Measurements from ENCODE around the gene ZCCHC14. TPM values are rescaled to one million over a fixed set of nuclear protein-coding genes. Genes with fewer than 3 reads are reported as not detected.

ZCCHC14 gene
- total RNA-seq, 1 experiment from 2014 or later: 27.7 TPM

DNA sequence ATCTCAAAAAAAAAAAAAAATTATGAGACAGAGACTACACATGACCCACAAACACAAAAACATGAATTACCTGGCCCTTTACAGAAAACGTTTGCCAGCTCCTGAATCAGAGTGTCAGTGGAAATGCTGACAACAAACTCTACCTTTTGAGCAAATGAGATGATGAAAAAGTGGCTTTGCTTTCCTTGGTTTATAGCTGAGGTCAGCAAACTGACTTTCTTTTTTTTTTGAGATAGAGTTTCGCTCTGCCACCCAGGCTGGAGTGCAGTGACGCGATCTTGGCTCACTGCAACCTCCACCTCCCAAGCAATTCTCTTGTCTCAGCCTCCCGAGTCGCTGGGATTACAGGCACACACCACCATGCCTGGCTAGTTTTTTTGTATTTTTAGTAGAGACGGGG lies 46.3 kb downstream of the ZCCHC14 start:
- Histone ChIP-seq H3K4me1 (ENCODE audit: insufficient read depth, low read length) (no peaks in the 10 kb centered on the region), H3T11ph (ENCODE audit: low read length) (no peak overlapping the region), H4K5ac (ENCODE audit: insufficient read length, low read depth, low read length) (no peak overlapping the region), H3K9ac (ENCODE audit: extremely low read depth, insufficient read length, low read length) (no peak overlapping the region), H4K8ac (replicated peaks; ENCODE audit: insufficient read length, low read depth, low read length) (no peak overlapping the region), H3K9me3 (ENCODE audit: control insufficient read depth, low read depth, low read length) (no peaks in the 10 kb centered on the region), H3K4ac (ENCODE audit: low read depth, low read length) (no peak overlapping the region), H2BK5ac (ENCODE audit: insufficient read length, low read length) (no peak overlapping the region), H2BK120ac (ENCODE audit: low read depth, low read length, poor library complexity, severe bottlenecking) (no peak overlapping the region), H3K79me1 (ENCODE audit: insufficient read depth, low read depth, low read length, poor library complexity, severe bottlenecking) (no peaks in the 10 kb centered on the region), H3K23me2 (ENCODE audit: insufficient read length, low read depth, low read length, poor library complexity, severe bottlenecking) (no peaks in the 10 kb centered on the region), H2BK20ac (ENCODE audit: low read depth, low read length, poor library complexity, severe bottlenecking) (no peak overlapping the region), H3K23ac (ENCODE audit: insufficient read length, low read depth, low read length) (no peak overlapping the region), H3K4me2 (ENCODE audit: insufficient read depth, insufficient read length, low read length) (no peak overlapping the region), H3K56ac (ENCODE audit: insufficient read length, low read depth, low read length) (no peak overlapping the region), H3K14ac (ENCODE audit: insufficient read depth, low read length) (no peak overlapping the region), H3K18ac (ENCODE audit: insufficient read length, low read depth, low read length) (no peak overlapping the region), H2AK5ac (ENCODE audit: insufficient read length, low read length) (no peak overlapping the region), H2BK15ac (ENCODE audit: low read depth, low read length) (no peak overlapping the region), H3K27ac (ENCODE audit: insufficient read length, low read depth, low read length) (no peak overlapping the region), H3K79me2 (ENCODE audit: insufficient read depth, low read length) (no peaks in the 10 kb centered on the region), H3K27me3 (ENCODE audit: insufficient read depth, low read length) (no peaks in the 10 kb centered on the region), H4K91ac (ENCODE audit: insufficient read length, low read depth, low read length) (no peak overlapping the region), H2BK12ac (ENCODE audit: insufficient read length, low read depth, low read length) (no peak overlapping the region), H2AFZ (ENCODE audit: low read length) (no peak overlapping the region), H4K20me1 (ENCODE audit: control insufficient read depth, insufficient read depth, insufficient read length) (no peaks in the 10 kb centered on the region)
- H3K9me3 Mint-ChIP-seq: peaks cover 14 to 17% of the 10 kb centered on the region in 2 experiments
- peaks cover 0 to 4% of the 10 kb centered on the region in 2 experiments; a peak in 2 of 4 replicates for H3K4me1 Mint-ChIP-seq
- DNase-seq: no peak
- H3K27ac Mint-ChIP-seq: no peak overlapping the region
- no peak for TF ChIP-seq CTCF (conservative IDR thresholded peaks at IDR 0.05)
- H3K36me3 Mint-ChIP-seq (ENCODE audit: insufficient read depth in 1 of 3, low read depth in 3 of 3): peaks cover 62 to 72% (median 69%) of the 10 kb centered on the region in 3 experiments
- no peak overlapping the region for H3K4me3 Mint-ChIP-seq
- no peaks in the 10 kb centered on the region for H3K27me3 Mint-ChIP-seq (ENCODE audit: low read depth)
- no CpG with 5 or more reads among the region's 7 CpGs for whole genome bisulfite sequencing (ENCODE audit: extremely low coverage, insufficient read length, low lambda C conversion rate)
